GM23338 (cell line): ENCODE results near the gene B3GALT2.

ENCODE experiments used
- EZH2phosphoT487 ChIP-seq: fragments of 200-600 bp; sonication (generic); IDR thresholded peaks from one replicate; pipeline ENCODE4 v1.8.1; 2018; ENCODE audit warnings: antibody characterized with exemption; ENCODE audit not compliant: unreplicated experiment
- JUNB ChIP-seq: IDR thresholded peaks from one replicate; pipeline ENCODE4 v1.6.1; 2016; ENCODE audit warnings: antibody characterized with exemption; ENCODE audit not compliant: unreplicated experiment
- POLR2AphosphoS5 ChIP-seq: IDR thresholded peaks from 2 replicates; pipeline ENCODE4 v1.6.1; 2016; ENCODE audit warnings: antibody characterized with exemption, low read depth
- TF ChIP-seq, protein P1 (sequence below), 2 experiments: fragments of 200-600 bp in 1 of 2; sonication (generic) in 1 of 2; conservative IDR thresholded peaks; 2 replicates each; pipeline versions ENCODE4 v1.5.1 to v1.6.1; 2016 to 2017; ENCODE audit warnings: antibody characterized with exemption in 2 of 2, low read depth in 2 of 2, mild to moderate bottlenecking in 2 of 2, moderate library complexity in 1 of 2
- TF ChIP-seq, protein P2 (sequence below): IDR thresholded peaks from one replicate; pipeline ENCODE4 v1.6.1; 2018; ENCODE audit warnings: antibody characterized with exemption; ENCODE audit not compliant: unreplicated experiment
- TF ChIP-seq, protein P3 (sequence below): IDR thresholded peaks from 2 replicates; pipeline ENCODE4 v1.6.1; 2016; ENCODE audit warnings: antibody characterized with exemption

DNA sequence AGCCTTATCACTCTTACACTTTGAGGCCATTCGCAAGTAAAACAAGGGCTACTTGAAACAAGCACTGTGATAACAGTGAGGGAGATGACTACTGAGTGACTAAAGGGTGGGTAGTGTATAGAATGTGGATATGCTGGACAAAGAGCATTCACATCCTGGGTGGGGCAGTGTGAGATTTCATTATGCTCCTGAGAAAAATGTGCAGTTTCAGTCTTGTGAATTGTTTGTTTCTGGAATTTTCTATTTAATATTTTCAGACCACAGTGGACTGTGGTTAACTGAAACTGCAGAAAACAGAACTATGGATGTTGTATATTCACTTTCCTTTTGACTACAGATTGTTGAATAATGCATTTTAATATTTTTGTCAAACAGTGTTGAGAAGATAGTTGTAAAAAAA, 25.1 kb upstream of the B3GALT2 start:
- TF ChIP-seq, protein P1, sequence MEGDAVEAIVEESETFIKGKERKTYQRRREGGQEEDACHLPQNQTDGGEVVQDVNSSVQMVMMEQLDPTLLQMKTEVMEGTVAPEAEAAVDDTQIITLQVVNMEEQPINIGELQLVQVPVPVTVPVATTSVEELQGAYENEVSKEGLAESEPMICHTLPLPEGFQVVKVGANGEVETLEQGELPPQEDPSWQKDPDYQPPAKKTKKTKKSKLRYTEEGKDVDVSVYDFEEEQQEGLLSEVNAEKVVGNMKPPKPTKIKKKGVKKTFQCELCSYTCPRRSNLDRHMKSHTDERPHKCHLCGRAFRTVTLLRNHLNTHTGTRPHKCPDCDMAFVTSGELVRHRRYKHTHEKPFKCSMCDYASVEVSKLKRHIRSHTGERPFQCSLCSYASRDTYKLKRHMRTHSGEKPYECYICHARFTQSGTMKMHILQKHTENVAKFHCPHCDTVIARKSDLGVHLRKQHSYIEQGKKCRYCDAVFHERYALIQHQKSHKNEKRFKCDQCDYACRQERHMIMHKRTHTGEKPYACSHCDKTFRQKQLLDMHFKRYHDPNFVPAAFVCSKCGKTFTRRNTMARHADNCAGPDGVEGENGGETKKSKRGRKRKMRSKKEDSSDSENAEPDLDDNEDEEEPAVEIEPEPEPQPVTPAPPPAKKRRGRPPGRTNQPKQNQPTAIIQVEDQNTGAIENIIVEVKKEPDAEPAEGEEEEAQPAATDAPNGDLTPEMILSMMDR (conservative IDR thresholded peaks at IDR 0.05; ENCODE audit: low read depth in 2 of 2): no peak
- TF ChIP-seq, protein P2, sequence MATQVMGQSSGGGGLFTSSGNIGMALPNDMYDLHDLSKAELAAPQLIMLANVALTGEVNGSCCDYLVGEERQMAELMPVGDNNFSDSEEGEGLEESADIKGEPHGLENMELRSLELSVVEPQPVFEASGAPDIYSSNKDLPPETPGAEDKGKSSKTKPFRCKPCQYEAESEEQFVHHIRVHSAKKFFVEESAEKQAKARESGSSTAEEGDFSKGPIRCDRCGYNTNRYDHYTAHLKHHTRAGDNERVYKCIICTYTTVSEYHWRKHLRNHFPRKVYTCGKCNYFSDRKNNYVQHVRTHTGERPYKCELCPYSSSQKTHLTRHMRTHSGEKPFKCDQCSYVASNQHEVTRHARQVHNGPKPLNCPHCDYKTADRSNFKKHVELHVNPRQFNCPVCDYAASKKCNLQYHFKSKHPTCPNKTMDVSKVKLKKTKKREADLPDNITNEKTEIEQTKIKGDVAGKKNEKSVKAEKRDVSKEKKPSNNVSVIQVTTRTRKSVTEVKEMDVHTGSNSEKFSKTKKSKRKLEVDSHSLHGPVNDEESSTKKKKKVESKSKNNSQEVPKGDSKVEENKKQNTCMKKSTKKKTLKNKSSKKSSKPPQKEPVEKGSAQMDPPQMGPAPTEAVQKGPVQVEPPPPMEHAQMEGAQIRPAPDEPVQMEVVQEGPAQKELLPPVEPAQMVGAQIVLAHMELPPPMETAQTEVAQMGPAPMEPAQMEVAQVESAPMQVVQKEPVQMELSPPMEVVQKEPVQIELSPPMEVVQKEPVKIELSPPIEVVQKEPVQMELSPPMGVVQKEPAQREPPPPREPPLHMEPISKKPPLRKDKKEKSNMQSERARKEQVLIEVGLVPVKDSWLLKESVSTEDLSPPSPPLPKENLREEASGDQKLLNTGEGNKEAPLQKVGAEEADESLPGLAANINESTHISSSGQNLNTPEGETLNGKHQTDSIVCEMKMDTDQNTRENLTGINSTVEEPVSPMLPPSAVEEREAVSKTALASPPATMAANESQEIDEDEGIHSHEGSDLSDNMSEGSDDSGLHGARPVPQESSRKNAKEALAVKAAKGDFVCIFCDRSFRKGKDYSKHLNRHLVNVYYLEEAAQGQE: no peak
- TF ChIP-seq POLR2AphosphoS5 (no peak), EZH2phosphoT487 (no peak), JUNB (no peak)
- TF ChIP-seq, protein P3, sequence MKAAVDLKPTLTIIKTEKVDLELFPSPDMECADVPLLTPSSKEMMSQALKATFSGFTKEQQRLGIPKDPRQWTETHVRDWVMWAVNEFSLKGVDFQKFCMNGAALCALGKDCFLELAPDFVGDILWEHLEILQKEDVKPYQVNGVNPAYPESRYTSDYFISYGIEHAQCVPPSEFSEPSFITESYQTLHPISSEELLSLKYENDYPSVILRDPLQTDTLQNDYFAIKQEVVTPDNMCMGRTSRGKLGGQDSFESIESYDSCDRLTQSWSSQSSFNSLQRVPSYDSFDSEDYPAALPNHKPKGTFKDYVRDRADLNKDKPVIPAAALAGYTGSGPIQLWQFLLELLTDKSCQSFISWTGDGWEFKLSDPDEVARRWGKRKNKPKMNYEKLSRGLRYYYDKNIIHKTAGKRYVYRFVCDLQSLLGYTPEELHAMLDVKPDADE: no peak
